Ishikawa (cell line): Measurements from ENCODE around the gene MAN2B2.
A peak's percentile ranks its signal among the peaks of the same experiment; 100 is the strongest.

Experiments used
- CEBPB ChIP-seq: IDR thresholded peaks from 2 replicates; pipeline ENCODE4 v1.6.1; 2012
- CREB1 ChIP-seq: IDR thresholded peaks from 2 replicates; pipeline ENCODE4 v1.6.1; 2012; ENCODE audit warnings: low read depth
- EGR1 ChIP-seq: IDR thresholded peaks from 2 replicates; pipeline ENCODE4 v1.6.1; 2012
- EP300 ChIP-seq: IDR thresholded peaks from 2 replicates; pipeline ENCODE4 v1.6.1; 2012; ENCODE audit warnings: borderline replicate concordance
- FOXM1 ChIP-seq: IDR thresholded peaks from 2 replicates; pipeline ENCODE4 v1.6.1; 2012; ENCODE audit warnings: low read depth, borderline replicate concordance
- MAX ChIP-seq: IDR thresholded peaks from 2 replicates; pipeline ENCODE4 v1.6.1; 2012
- NFIC ChIP-seq: IDR thresholded peaks from 2 replicates; pipeline ENCODE4 v1.6.1; 2012
- RAD21 ChIP-seq: IDR thresholded peaks from 2 replicates; pipeline ENCODE4 v1.6.1; 2012; ENCODE audit warnings: low read depth
- TAF1 ChIP-seq: IDR thresholded peaks from 2 replicates; pipeline ENCODE4 v1.6.1; 2012; ENCODE audit warnings: low read depth, mild to moderate bottlenecking
- TCF12 ChIP-seq: IDR thresholded peaks from 2 replicates; pipeline ENCODE4 v1.6.1; 2012; ENCODE audit warnings: low read depth
- TEAD4 ChIP-seq: IDR thresholded peaks from 2 replicates; pipeline ENCODE4 v1.6.1; 2012
- YY1 ChIP-seq: IDR thresholded peaks from 2 replicates; pipeline ENCODE4 v1.6.1; 2012; ENCODE audit warnings: low read depth
- ZBTB7A ChIP-seq: IDR thresholded peaks from 2 replicates; pipeline ENCODE4 v1.6.1; 2012; ENCODE audit warnings: low read depth
- TF ChIP-seq, protein P1 (sequence below): IDR thresholded peaks from 2 replicates; pipeline ENCODE4 v1.6.1; 2012; ENCODE audit warnings: low read depth, mild to moderate bottlenecking
- TF ChIP-seq, protein P2 (sequence below): IDR thresholded peaks from 2 replicates; pipeline ENCODE4 v1.6.1; 2012

The MAN2B2 gene

DNA sequence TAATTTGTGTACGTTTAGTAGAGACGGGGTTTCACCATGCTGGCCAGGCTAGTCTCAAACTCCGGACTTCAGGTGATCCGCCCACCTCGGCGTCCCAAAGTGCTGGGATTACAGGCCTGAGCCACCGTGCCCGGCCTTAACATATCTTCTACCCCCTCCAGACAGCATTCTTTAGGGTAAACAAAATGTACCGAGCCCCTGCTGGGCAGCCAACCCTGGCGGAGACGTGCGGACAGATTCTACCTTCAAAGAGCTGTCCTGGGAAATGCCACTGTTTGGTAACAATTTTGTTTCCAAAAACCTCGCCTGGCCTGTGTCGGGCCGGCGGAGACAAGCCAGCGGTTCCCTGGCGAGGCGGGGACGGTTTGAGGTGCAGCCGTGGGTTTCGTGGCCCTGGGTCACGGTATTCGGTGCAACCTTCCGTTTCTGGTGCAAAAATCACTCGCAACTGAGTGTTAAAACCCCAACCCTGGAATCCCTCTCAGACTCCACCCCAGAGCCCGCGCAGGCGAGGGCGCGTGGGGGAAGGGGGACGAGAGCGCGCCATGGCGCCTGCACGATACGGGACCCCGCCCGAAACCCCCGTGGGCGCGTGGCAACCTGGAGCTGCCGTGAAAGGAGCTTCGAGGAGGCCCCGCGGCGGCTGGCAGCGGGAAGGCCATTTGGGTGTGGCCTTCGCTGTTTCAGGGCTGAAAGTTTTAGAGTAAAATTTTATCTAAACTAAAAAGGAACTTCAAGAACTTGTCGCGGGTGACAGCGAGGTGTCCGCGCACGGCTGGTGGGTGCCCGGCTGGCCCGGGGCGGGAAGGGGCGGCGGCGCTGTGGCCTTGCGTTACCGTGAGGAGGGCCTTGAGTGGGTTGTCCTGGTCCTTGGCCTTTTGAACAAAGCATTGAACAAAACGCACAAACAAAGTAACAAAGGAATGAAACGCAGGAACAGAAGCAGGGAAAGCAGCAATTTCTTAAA is 82.5 kb downstream of the MAN2B2 start:
- no peak for TF ChIP-seq EP300
- TF ChIP-seq RAD21, result no peak
- no peak for TF ChIP-seq TCF12
- no peak for TF ChIP-seq CEBPB
- no peak for TF ChIP-seq FOXM1
- no peak for TF ChIP-seq TEAD4
- no peak for TF ChIP-seq CREB1
- TF ChIP-seq, protein P1, sequence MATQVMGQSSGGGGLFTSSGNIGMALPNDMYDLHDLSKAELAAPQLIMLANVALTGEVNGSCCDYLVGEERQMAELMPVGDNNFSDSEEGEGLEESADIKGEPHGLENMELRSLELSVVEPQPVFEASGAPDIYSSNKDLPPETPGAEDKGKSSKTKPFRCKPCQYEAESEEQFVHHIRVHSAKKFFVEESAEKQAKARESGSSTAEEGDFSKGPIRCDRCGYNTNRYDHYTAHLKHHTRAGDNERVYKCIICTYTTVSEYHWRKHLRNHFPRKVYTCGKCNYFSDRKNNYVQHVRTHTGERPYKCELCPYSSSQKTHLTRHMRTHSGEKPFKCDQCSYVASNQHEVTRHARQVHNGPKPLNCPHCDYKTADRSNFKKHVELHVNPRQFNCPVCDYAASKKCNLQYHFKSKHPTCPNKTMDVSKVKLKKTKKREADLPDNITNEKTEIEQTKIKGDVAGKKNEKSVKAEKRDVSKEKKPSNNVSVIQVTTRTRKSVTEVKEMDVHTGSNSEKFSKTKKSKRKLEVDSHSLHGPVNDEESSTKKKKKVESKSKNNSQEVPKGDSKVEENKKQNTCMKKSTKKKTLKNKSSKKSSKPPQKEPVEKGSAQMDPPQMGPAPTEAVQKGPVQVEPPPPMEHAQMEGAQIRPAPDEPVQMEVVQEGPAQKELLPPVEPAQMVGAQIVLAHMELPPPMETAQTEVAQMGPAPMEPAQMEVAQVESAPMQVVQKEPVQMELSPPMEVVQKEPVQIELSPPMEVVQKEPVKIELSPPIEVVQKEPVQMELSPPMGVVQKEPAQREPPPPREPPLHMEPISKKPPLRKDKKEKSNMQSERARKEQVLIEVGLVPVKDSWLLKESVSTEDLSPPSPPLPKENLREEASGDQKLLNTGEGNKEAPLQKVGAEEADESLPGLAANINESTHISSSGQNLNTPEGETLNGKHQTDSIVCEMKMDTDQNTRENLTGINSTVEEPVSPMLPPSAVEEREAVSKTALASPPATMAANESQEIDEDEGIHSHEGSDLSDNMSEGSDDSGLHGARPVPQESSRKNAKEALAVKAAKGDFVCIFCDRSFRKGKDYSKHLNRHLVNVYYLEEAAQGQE, result no peak
- TF ChIP-seq MAX, result no peak
- no peak for TF ChIP-seq TAF1
- no peak for TF ChIP-seq NFIC
- TF ChIP-seq, protein P2, sequence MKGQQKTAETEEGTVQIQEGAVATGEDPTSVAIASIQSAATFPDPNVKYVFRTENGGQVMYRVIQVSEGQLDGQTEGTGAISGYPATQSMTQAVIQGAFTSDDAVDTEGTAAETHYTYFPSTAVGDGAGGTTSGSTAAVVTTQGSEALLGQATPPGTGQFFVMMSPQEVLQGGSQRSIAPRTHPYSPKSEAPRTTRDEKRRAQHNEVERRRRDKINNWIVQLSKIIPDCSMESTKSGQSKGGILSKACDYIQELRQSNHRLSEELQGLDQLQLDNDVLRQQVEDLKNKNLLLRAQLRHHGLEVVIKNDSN, result no peak
- TF ChIP-seq YY1, result no peak
- TF ChIP-seq ZBTB7A, result no peak
- TF ChIP-seq EGR1, result no peak

GRCh38 chr4:6658209-6658595 is 83.2 kb downstream of the MAN2B2 start:
- TF ChIP-seq RAD21 (no peak), FOXM1 (no peak), TAF1 (no peak), ZBTB7A (no peak), EGR1 (no peak), NFIC (no peak), CEBPB (no peak), TCF12 (no peak)

DNA sequence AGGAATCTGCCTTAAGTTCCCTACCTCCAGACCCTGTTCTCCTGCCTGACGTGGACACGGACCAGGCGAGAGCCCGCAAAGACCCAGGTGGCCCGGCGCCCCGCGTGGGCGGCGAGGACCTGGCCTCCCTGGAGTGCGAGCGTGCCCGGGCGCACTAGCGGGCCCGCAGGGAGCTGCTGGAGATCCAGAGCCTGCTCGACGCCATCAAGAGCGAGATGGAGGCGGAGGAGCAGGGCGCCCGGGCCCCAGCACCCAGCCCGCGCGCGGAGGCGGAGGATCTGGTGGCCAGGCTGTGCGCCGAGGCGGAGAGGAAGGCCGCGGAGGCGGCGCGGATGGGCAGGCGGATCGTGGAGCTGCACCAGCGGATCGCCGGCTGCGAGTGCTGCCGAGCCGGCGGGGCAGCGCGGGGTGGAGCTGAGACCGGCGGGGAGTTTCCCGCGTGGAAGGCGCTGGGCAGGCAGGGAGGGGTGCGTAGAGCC is 83.6 kb downstream of the MAN2B2 start:
- no peak for TF ChIP-seq ZBTB7A
- TF ChIP-seq CEBPB, result no peak
- TF ChIP-seq YY1, result no peak
- TF ChIP-seq, protein P2, result no peak
- TF ChIP-seq EGR1, result no peak
- TF ChIP-seq RAD21, result no peak
- TF ChIP-seq TEAD4, result no peak
- TF ChIP-seq EP300, result no peak
- TF ChIP-seq CREB1, result no peak
- TF ChIP-seq TCF12, result no peak

DNA sequence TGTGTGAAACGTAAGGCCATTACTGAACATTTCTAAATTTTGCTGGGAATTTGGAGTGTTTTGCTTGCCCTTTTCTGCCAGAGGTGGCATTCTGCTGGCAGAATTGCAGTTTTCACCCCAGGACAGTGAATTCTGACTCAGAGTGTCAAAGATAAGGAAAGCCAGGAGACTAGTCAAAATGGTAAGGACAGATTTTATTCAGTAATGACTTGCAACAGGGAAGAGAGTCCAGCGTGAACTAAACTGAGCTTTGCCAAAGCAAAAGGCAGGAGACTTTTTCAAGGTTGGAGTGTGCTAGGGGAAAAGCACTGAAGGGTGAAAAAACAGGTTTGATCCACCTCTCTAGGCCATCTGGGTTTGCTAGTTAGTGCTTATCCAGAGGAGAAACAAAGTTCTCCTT is 84.9 kb downstream of the MAN2B2 start:
- TF ChIP-seq ZBTB7A (no peak), EP300 (no peak), CREB1 (no peak), TEAD4 (no peak), NFIC (no peak), TCF12 (no peak), MAX (no peak), EGR1 (no peak)
- TF ChIP-seq, protein P2, result no peak
- TF ChIP-seq, protein P1, result no peak

DNA sequence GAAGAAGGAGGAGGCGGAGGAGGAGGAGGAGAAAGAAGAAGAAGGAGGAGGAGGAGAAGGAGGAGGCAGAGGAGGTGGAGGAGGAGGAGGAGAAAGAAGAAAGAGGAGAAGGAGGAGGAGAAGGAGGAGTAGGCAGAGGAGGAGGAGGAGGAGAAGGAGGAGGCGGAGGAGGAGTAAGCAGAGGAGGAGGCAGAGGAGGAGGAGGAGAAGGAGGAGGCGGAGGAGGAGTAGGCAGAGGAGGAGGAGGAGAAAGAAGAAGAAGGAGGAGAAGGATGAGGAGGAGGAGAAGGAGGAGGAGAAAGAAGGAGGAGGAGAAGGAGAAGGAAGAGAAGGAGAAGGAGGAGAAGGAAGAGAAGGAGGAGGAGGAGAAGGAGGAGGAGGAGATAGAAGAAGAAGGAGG is 85.4 kb downstream of the MAN2B2 start:
- no peak for TF ChIP-seq RAD21
- peak; percentile 49; the same call in 1 of the 2 replicates for TF ChIP-seq EGR1
